HG02981 (cell line): Measurements from ENCODE around the gene COL4A2.

Experiments used
- ATAC-seq: cut with Tn5 transposase; IDR thresholded peaks from one replicate; pipeline ENCODE4 v1.9.1; 2021; ENCODE audit warnings: mild to moderate bottlenecking, moderate library complexity; ENCODE audit not compliant: unreplicated experiment

COL4A2 gene

GRCh38 chr13:110306960-110307766 lies at the start of gene COL4A2, which contains the start of gene COL4A1:
Gene COL4A2 (plus strand): TSS chr13:110307284. CDS start chr13:110307904, 620 bp downstream.
Gene COL4A1 (minus strand): TSS chr13:110307157. CDS start chr13:110307027, 130 bp downstream.
- ATAC-seq = no peak

GRCh38 chr13:110257408-110257807 lies 49.7 kb upstream of the COL4A2 start:
- ATAC-seq = no peak

DNA sequence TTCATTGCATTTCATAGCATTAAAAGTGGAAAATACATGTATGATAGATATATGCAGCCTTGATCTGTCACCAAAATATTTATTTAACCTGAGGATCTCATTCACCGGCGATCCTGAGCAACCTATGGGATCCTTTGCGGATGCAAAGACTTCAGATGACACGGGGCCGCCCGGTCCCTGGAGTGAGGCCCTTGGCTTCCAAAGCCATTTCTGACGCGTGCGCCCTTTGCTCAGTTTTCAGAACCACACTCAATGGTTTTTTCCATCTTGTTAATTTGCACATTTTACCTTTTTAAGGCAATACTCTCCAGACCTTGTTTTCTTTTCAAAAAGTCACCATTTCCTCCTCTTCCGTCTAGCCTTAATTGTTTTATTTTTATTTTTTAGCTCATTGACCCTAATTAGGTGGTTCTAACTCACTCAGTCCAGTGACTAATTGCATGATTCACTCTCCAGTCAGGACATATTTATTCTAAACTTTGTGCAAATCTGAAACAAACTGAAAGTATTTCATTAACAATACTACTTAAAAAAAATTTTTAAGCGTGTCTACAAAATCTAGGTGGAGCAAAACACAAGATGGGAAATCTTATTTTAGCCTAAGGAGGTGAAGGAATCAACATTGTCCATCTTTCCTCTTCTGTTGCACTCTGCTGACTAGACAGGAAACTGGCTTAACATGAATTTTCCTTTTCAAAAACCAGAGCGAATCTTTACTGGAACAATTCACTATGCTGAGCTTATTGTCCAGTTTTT lies 48.0 kb upstream of the COL4A2 start:
- ATAC-seq = no peak

DNA sequence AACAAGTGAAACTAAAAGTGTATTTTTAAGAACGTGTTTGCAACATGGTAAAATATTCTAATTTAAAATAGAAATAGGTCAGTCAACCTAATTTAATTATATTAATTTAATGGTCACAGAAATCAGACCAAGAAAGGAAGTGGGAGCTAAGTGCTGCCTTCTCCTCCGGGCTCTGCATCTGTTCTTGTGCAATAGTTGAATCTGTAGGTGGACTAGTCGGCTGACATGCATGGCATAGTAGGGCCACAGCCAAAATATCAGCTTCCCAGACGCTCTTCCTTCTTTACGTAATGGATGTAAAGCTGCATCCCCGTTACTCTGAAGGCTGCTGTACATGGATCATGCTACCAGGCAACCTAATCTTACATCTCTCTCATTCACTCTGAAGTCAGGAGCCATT lies 47.4 kb upstream of the COL4A2 start:
- ATAC-seq = no peak

DNA sequence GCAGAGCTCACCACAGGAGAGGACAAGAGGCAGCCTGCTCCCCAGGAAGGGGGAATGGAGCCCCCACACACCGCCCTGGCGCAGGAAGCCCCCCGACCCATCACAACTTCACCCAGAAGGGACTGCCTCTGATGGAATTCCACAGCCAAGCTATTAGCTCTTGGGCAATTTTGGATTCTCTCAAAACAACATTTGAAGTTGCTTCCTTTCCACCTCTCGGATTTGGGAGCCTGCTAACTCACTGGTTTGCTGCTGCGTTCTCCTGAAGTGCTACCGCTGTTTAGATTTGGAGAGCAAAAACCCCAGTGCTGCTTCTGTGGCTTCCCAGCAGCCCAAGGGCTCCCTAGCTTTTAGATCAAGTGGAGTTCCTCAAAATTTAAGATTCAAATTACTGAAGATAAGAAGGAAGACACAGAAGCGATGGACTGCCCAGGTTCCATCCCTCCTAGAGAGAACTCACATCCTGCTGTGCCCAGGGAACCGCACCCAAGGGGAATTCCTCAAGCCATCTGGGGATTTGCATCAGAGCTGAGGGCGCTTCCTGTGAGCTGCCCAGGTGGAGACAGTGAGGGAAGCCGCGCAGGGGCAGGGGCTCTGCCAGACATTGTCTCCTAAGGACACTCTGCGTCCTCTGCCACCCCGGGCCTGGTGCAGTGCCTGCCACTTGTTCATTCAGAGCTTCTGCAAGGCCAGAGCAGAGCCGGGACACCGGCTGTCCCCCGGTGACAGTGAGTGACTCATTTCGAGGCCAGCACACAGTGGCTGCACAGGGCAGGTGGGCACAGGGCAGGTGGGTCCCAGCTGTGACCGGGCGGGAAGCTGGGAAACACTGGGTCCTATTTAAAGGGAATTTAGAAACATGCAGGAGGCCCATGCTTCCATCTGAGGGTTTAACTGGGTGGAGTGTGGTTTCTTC lies 45.7 kb upstream of the COL4A2 start:
- no peak for ATAC-seq

DNA sequence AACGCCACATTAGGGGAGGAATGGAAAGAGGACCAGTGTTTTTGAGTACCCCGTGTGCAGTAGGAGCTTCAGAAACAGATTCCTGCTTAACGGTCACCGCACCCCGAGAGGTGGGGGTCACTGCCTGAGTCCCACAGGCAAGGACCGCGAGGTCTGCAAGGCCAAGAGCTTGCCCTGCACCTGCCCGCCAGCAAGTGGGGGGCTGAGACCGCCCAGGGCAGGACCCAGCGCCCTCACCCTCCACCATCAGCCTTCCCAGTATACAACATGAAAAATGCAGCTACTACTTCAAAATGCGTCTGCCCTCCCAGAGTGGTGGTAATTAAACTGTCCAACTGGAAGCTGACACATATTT lies 45.0 kb upstream of the COL4A2 start:
- no peak for ATAC-seq

DNA sequence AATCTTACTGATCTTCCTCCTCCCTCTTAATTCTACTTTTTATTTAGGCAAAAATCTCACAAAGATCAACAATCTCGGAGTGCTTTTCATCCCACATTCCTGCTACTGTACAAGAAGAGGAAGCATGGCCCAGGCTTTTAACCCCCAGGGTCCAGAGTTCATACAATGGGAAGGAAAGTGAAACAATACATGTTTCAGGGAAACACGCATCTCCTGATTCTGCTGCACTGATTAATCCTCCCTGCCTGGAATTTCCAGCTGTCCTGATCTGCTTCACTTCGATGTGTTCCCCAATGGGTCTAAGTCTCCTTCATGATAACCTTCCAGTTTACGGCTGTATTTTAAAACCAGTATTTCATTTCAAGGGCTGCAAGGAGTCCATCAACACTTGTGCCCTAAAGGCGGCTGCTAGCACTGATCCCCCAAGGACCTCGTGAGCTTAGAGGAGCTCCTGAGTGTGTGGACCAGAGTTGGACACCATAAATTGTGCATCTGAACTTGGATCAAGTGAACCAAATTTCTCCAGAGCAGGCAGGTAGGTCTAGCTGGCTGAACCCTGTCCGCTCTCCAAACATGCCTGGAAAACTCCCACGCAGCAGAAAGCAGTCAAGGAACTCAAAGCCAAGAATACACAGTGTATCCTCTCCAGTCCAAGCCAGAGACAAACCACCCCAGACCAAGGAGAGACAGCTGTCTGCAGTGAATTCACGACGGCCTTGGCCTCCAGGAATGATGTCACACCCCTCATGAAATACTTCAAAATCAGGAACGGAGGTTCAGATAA lies 44.4 kb upstream of the COL4A2 start:
- ATAC-seq = no peak

DNA sequence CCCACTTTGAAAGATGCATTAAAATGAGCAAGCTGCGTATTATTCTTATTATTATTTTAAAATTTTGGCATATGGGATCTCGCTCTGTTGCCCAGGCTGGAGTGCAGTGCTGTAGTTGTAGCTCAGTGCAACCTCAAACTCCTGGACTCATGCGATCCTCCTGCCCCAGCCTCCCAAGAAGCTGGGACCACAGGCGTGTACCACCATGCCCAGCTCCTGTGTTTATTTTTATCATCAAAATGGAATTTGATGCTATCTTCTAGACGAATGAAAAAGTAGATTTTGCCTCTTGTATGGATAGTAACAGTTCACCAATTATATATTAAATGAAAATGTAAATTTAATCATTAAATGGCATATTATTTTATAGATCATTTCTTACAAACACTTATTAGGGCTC lies 43.7 kb upstream of the COL4A2 start:
- no peak for ATAC-seq

GRCh38 chr13:110263888-110264287 lies 43.2 kb upstream of the COL4A2 start:
- ATAC-seq = no peak

DNA sequence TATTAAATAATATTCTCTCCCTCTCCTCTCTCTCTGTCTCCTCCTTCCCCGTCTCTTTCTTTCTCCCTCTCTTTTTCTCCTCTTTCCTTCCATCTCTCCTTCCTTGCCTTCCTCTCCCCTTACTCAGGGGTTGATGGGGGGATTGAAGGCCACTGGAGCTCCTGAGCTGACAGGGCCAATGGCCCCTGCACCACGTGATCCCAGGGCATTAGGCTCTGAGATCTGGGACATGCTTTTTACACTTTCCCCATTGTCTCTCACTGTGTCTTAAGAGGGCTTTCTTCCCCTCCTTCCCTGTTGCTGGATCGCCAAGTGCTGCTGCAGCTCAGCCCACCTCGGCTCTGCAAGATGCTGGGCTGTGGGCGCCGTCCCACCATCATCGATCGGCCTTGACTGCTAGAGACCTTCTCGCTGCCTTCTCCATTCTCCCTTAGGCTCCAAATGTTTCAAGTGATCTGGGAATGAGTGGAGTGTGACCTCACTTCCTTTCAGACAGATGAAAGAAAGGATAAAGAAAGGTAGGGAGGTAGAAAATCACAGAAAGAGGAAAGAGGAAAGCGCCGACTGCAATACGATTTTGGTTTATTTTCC lies 42.3 kb upstream of the COL4A2 start:
- ATAC-seq = no peak

DNA sequence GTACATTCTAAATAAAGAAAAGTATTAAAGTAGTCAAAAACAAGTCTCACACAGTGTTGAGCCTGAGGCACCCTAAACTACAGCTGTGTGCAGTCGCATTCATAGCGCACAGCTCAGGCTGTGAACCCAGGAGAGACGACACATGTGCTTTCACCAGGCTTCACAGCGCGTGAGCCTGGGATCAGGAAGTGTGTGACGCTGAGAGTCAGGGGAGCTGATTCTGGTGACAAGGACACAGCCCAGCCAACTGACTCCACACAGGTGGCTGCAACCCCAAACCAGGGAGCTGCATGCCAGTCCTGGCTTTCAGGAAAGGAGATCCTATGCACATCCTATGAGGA lies 41.8 kb upstream of the COL4A2 start:
- no peak for ATAC-seq

DNA sequence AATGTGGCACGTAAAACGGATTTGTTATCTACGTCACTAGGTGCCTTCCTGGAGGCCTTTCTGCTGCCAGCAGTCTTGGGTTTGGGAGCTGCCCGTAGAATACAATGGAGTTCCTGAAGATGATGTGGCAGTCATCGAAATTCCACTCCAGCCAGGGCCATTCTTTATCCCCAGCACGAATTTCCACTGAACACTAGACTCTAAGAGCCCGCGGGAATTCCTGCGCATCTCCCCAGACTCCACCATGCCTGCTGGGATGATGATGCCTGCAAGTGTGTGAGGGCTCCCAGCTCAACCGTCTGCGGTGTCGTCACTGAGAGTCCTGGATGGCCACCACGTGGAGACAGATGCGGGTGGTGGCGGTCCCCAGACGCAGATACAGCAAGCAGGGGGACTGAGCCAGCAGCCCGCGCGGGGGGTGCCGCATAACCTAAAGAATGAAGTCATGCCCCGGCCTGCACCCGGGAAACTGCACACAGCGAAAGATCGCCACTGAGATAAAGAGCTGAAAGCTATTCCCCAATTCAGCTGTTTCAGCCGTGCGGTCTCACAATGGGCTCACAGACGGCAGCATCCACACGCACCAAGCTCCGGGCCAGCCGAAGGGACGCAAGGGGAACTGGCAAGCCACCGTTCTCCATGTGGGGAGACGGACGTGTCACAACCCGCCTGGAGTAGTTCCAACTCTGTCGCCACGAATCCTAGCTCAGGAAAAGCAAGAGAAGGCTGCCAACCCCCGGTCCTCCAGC lies 41.2 kb upstream of the COL4A2 start:
- no peak for ATAC-seq

DNA sequence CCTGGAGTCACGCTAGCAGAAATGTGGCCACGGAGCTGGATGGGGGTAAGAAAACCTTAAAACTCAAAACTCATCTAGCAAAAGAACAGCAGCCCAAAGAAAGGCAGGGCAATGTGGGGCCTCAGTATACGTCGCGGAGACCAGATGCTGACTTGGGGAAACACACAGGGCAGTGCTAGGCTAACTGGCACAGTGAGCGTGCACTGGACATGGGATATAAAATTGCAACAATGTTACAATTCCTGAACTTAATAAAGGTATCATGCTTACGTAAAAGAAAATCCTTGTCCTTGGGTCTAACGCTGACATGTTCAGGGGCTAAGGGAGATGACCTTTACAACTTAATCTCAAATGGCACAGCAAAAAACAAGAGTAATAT lies 40.7 kb upstream of the COL4A2 start:
- no peak for ATAC-seq

DNA sequence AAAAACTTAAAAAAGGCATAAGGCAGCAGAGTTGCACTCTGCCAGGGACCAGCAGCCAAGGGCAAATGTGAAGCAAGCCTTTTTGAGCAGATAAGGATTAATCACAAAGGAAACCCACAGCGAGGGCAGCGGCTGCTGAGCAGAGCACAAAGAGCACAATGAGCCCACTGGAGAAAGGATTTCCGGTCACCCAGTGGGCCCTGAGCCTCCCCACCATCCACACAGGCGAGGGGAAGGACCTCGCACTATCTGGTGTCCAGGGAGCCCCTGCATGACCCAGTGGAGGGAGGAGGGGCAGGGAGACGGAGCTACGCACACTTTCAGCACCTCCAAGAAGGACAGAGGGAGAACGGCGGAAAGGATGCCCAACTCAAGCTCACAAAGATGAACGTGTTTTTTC lies 40.1 kb upstream of the COL4A2 start:
- ATAC-seq = no peak

DNA sequence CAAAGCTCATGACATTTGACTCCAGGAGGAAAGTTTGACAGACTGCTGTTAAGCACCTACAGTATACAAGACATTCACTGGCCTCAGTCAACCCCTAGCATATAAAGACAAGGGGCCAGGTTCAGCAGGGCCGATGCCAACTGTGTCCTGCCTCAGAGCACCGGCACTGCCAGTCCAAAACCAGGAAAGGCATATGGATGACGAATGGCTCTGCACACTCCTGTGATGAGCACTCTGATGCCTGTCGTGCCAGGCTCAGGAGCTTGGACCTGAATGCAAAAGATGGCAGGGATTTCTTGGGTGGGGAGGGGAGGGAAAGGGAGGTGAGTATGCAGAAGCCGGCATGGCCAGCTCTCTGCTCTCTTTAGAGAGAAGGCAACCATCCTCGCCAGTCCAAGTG lies 39.0 kb upstream of the COL4A2 start:
- no peak for ATAC-seq

- no peak for ATAC-seq
These were observed 38.4 kb upstream of the COL4A2 start for GRCh38 chr13:110268576-110269185.

DNA sequence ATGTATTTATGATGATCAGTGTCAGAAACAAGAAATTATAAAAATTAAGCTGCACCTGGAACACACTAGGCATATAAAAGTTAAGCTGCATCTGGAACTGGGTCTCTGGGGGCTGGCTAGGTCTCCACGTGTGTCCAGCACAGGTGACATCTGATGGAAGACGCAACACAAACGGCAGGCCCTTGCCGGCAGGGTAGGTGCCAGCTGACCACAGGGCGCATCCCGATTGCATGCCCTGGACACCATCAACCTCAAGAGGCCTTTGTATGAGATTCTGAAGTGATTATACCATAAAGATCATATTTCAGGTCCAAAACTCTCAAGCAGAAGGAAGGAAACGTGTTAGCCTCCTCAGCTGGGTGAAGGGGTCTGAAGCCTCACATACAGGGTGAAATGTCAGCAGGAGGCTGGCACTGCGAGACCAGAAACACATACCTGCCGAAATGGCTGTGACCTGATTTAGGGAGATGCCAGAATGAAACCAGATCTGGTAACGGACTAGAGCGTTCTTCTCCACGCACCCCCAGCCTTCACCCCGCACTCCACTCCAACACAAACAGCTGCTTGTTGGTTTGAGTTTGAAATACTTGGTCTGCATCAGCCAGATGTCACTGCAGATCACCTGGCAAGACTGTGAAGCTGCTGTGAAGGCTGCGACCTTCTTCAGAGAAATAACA lies 37.4 kb upstream of the COL4A2 start:
- no peak for ATAC-seq

DNA sequence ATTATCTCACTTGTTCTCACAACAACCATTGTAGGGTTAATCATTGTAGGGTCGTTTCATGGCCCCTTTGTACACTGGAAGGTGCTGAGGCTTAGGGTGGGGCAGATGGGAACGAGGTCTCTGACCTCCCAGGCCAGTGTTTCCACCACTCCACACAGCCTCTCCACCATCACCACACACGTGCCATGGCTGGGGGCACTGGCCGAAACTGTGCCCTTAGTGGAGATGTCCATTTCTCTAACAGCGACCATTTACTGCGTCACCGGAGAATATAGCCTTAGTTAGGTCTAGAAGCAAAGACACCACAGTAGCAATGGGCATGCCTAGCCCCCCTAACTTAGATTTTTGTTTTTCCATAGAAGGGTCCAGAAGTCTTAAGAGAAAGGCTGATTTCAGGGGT lies 36.6 kb upstream of the COL4A2 start:
- ATAC-seq = no peak

DNA sequence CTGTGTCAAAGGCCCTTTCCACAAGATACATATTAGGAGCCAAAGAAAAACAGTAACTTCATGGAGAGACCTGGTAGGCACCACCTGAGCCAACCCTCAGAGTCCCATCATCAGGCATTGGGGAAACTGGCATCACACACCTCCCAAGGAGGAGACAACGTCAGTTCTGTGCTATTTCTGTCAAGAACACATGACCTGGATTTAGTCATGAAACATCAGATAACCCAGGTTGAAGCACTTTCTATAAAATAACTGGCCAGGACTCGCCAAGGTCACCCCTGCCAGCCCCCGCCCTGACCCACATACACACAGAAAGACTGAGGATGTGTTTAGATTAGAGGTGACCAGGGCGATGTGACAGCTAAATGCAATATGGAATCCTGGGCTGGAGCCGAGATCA lies 35.8 kb upstream of the COL4A2 start:
- ATAC-seq = no peak
